Measurements from ENCODE around the gene CDH4. TPM values are rescaled to one million over a fixed set of nuclear protein-coding genes. Genes with fewer than 3 reads are reported as not detected.
"Not testable (repeated sequence)": the region's sequence is repeated elsewhere in the genome, so short reads cannot be mapped to it uniquely, and the experiment has no call there.

The CDH4 gene
- polyA plus RNA-seq, 3 donors: 6.9 to 8.7 (median 7.9) TPM

DNA sequence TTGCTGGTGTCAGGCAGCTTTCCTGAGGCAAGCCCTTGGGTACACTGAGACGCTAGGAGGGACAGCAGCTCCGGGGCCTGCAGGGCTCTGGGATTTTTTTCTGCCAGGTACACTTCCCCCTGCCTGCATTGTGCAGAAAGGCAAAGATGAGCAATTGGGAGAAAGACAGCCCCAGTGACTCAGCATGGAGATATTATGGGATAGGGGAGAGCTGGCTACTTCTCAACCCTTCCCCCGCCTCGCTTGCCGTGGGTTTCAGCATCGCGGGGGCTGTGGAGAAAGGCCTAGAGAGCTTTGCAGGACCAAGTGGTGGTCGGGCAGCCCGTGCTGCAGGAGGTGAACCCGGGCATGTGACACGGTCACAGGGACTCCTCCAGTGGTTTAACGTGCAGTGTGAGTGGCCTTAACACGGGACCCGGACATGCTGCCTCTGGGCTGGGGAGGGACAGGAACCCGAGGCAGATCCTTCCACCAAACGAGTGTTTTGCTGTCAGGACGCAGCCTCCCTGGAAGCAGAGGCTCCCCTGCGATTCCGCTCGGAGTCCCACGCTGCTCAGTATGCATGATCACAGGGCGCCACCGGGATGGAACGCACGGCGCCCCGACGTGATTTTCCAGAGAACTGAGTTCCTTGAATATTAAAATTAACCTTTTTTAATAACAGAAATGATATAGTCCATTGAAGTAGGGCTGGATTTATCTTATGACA lies 139.9 kb downstream of the CDH4 start:
- DNase-seq (ENCODE audit: extremely low read depth in 1 of 11, low read depth in 9 of 11, low spot score in 4 of 11): no peak

DNA sequence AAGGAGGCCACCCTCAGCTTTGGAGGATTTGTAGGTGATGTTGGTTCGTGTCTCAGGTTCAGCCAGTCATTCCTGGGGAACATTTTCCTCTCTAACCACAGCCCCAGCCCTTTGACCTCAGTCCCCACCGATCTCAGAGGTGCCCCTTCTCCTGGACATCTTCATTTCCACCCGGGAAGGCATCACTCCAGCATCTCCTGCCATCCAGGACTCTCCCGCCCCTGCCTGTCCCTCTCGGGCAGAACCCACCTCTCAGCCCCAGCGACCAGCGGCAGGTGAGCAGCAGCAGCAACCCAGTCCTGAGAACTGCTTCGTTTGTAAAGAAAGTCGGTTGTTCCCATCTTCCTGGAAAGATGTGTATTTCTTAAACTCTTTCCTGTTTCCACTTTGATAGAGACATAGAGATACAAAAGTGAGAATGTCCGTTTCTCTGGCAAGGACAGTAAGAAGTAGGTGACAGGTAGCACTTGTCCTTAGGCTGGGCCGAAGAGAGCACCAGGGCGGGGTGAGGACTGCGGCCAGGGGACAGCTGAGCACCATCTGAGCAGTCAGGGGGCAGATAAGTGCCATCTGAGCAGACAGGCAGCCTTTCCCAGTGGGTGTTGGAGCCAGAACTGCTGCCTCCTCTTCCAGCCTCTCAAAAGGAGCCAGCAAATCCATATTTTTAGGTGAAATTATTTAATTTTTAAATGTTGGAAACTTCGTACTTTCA lies 142.2 kb downstream of the CDH4 start:
- no peak for DNase-seq (ENCODE audit: extremely low read depth in 1 of 11, low read depth in 9 of 11, low spot score in 4 of 11)

DNA sequence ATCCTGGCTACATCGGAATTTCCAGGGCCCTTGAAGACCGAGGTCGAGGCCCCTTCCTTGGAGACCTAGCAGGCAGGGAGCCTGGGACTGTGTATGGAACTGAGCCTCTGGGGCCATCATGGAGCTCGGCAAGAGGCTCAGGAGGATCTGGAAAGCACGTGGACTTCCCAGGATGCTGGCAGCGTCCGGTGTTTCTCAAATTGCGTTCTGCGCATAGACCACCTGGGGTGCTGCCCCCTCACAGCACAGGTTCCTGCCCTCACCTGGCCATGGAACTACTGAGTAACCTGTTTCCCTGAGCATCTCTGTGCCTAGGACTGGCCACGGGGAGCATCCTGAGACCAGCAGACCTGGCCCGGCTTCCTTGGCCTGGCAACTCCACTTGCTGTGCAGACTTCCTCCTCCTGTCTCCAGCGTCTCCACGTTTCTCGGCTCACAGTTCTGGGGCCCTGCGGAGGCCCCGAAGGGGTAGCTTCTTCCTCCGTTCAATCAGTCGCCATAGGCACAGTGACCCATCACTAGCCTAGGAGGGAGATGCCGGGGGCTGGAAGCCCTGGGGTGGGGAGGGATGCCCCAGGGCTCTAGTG lies 144.3 kb downstream of the CDH4 start:
- no peak for DNase-seq (ENCODE audit: extremely low read depth in 1 of 11, low read depth in 9 of 11, low spot score in 4 of 11)

DNA sequence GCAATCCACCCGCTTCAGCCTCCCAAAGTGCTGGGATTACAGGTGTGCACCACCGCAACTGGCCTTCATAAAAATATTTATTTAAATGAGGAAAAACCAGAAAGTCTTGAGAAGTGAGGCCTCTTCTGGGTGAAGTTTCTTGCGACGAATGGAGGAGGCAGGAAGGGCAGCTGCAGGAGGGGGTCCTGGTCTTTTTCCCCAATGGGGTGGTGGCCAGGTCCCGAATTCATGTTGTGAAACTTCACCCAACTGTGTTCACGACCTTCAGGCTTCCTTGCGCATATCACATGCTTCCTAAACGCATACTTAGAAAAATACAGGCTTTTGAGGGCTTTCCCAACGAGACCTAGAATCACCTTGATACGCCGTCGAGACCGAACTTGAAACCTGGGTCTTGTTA lies 145.1 kb downstream of the CDH4 start:
- no peak for DNase-seq (ENCODE audit: extremely low read depth in 1 of 11, low read depth in 9 of 11, low spot score in 4 of 11)

DNA sequence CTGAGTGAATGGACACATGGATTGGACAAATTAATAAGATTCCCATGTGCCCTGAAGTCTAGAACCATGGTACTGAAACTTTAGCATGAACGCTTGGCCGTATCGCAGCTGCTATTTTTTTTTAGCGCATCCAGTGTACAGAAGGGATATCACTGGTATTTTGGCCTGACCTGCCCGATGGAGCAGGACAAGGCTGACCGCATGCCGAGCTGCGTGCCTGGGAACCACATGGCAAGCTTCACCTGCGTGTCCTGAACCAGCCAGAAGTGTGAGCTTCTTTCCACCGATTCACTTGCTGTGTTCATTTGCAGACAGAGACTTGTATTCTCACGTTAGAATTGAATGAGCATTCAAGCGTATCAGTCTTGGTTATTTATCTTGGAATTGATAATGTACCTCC lies 145.7 kb downstream of the CDH4 start:
- no peak for DNase-seq (ENCODE audit: extremely low read depth in 1 of 11, low read depth in 9 of 11, low spot score in 4 of 11)

DNA sequence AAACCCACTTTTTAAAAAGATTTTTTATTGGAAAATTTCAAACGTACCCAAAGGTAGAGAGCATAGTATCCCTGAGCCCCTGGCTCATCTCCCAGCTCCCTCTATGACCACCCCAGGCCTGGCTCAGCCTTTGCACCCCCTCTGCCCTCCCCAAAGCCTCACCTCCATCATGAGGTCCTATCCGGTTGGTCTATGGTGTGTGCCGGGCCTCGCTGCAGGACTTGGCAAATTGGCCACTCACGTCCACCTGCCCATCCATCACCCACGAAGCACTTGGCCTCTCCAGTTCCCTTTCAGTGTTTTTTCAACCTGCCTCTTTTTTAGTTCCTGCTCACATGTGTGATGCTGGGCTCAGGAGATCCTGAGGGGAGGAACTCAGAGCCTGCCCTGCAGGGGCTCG lies 147.4 kb downstream of the CDH4 start:
- no peak for DNase-seq (ENCODE audit: extremely low read depth in 1 of 11, low read depth in 9 of 11, low spot score in 4 of 11)

DNA sequence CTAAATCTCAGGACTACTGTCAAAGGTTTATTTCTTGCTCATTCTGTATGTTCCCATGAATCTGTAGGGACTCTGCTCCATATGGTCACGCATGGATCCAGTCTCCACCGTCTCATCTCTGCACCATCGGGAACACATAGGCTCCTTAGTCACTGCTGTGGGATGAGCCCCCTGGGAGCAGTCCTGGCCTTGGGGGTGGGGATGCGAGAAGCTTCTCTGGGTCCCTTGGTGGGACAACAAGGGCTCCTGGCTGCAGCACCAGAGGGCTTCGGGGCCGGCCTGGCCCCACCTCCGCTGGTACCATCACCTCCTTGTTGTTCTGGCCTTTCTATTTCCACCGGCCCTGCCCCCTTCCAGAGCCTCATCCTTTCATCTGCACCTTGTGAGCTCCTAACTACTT lies 148.4 kb downstream of the CDH4 start:
- DNase-seq (ENCODE audit: extremely low read depth in 1 of 11, low read depth in 9 of 11, low spot score in 4 of 11): no peak

DNA sequence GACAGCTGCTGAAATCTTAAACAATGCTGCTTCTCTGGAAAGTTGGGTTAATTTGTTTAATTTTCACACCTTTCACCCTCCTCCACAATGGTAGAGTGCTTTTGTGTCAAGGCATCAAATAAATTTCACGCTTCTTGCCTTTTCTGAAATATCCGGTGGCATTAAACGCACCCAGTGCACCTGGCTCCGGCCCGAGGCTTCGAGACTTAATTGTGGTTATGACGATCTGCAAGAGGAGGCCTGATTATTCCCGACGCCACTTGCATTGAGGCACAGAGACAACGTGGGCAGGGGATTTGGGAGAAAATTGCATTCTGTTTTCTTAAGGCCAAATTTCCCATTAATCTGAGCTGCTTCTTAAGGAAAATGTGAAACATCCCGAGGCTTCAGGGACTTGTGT lies 152.2 kb downstream of the CDH4 start:
- DNase-seq (ENCODE audit: extremely low read depth in 1 of 11, low read depth in 9 of 11, low spot score in 4 of 11): no peak

DNA sequence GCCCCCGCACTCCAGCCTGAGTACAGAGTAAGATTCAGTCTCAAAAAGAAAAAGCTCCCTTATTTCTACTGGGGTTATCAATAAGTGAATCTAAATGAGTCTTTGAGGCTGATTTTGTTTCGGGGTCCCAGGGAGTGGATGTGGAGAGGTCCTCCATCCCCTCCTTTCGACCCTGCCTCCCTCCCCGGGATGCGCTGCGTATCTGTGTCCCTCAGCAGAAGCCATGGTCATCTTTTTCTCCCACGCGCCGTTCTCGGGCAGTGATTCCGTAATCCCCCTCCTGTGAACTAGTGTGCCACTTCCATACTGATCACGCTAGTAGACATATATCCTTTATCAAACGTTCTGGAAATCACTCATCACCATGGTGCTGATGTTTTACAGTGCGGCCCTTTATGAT lies 152.9 kb downstream of the CDH4 start:
- DNase-seq (ENCODE audit: extremely low read depth in 1 of 11, low read depth in 9 of 11, low spot score in 4 of 11): no peak

DNA sequence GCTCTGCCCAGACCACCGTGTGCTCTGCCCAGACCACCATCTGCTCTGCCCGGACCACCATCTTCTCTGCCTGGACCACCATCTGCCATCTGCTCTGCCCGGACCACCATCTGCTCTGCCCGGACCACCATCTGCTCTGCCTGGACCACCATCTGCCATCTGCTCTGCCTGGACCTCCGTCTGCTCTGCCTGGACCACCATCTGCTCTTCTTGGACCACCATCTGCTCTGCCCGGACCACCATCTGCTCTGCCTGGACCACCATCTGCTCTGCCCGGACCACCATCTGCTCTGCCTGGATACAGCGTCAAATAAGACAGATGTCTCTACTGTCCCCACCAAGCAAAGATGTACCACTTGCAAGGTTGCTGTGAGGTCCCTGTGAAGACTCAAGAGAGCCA lies 154.7 kb downstream of the CDH4 start:
- not testable (repeated sequence) for DNase-seq (ENCODE audit: extremely low read depth in 1 of 11, low read depth in 9 of 11, low spot score in 4 of 11)

DNA sequence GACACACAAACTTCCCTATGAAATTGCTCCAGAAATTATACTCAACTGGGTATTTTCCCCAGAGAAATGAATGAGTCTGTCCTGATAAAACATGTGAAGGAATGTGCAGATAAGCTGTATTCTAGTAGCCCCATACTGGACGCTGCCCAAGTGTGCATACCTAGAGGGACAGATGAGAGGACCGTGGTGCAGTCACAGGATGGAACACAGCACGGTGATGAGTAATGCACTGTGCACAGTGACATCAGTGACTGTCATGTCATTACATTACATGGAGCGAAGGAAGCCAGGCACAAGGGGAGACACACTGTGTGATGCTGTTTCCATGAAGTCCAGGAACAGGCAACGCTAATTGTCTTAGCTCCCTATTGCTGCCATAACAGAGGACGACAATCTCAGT lies 155.5 kb downstream of the CDH4 start:
- DNase-seq (ENCODE audit: extremely low read depth in 1 of 11, low read depth in 9 of 11, low spot score in 4 of 11): no peak

DNA sequence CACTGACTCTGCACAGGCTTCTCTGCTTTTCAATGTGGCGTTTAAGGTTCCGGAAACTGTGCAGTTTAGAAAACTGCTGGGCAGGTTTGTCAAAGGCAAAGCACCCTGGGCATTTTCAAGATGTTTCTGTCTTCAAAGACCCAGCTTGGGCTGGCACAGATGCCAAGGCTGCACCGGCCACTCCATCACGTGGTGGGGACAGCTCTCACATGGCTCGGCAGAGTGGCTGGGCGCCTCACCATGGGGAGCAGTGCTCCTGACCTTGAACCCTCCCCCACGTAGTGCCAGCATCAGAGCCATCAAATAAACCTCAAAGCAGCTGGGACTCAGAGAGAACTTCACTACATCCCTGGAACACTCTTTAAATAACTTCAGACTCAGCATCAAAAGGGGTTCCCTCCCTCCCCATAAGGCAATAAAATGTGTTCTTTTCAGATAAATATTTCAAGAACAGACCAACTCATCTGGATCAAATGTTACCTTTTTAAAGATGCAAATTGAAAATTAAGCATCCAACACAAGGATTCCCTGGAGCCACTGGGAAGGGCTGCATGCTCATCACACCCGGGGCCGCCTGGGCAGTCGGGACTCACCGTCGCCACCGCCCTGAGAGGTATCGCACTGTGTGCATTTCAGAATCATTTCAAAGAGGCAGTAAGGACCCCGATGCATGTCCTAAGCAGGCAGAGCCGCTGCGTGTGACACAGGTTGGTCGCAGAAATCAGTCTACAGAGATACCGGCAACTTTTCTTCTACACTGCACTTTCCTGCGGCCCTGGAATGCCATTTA lies 157.1 kb downstream of the CDH4 start:
- DNase-seq (ENCODE audit: extremely low read depth in 1 of 11, low read depth in 9 of 11, low spot score in 4 of 11): no peak

DNA sequence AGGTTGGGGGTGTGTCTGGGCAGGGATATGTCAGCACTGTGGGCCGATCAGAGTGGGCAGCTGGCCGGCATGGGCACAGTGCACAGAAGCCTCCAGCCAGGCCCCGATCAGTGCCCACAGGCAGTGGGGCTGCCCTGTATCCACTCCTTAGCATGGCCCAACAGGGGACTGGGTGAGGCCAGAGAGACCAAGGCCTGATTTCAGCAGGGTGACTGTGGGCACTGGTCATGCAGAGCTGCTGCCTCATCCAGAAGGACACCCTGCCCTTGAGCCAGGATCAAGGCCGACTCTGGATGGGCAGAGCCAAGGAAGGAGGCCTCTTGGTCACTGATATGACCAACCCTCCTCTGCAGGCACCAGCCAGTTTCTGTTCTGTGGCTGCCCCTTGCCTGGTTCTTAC lies 159.7 kb downstream of the CDH4 start:
- DNase-seq (ENCODE audit: extremely low read depth in 1 of 11, low read depth in 9 of 11, low spot score in 4 of 11): no peak

DNA sequence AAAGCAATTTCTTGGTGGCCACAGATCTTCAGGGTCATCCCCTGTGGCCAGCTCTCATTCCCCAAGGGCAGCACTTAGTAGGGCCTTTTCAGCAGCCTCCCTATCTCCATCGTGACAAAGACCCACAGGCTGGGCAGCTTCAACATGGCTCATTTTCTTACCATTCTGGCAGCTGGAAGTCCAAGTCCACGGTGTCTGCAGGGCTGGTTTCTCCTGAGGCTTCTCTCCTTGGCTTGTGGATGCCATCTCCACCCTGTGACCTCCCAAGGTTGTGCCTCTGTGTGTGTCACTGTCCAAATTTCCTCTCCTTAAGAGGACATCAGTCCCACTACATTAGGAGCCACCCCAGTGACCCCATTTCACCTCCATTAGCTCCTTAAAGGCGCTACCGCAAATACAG lies 161.7 kb downstream of the CDH4 start:
- DNase-seq (ENCODE audit: extremely low read depth in 1 of 11, low read depth in 9 of 11, low spot score in 4 of 11): no peak

DNA sequence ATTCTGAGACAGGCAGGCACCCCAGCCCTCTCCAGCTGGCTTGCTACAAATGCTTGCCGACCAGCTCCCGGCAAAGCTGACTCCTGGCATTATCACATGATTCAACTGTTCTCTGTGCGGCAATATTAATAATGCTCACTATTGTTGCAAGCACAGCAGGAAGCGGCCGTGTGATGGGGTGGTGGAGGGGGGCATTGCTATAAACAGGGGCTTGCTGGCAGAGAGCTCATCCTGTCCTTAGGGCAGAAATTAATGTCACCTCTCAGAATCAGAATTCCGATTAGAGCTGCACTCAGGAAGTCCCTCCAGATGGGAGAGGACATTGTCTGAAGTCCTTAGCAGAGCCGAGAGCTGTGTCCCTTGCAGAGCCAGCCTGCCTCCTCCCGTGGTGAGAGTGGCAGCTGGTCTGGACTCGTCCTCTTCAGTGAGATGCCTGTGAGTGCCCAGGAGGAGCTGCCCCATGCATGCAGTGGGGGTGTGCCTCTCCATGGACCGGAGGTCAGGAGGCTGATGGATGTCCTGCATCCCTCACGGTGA lies 162.5 kb downstream of the CDH4 start:
- DNase-seq (ENCODE audit: extremely low read depth in 1 of 11, low read depth in 9 of 11, low spot score in 4 of 11): no peak

DNA sequence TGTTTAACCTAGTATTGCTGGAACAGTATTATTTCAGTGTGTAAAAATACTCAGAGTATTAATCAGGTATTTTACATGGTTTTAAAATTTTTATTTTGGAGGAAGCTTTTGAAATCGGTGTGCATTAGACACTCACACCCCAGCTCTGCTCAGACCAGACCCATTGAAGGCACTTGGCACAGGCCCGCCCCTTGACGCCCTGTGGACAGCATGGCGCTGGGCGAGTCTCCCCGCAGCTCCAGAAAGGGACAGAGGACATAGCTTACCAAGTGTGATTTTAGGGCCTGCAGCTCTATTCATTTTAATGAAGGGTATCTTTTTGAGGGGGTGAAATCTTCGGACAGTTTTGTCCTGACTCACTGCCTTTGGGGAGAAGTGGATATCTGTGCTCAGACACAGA lies 164.5 kb downstream of the CDH4 start:
- no peak for DNase-seq (ENCODE audit: extremely low read depth in 1 of 11, low read depth in 9 of 11, low spot score in 4 of 11)

DNA sequence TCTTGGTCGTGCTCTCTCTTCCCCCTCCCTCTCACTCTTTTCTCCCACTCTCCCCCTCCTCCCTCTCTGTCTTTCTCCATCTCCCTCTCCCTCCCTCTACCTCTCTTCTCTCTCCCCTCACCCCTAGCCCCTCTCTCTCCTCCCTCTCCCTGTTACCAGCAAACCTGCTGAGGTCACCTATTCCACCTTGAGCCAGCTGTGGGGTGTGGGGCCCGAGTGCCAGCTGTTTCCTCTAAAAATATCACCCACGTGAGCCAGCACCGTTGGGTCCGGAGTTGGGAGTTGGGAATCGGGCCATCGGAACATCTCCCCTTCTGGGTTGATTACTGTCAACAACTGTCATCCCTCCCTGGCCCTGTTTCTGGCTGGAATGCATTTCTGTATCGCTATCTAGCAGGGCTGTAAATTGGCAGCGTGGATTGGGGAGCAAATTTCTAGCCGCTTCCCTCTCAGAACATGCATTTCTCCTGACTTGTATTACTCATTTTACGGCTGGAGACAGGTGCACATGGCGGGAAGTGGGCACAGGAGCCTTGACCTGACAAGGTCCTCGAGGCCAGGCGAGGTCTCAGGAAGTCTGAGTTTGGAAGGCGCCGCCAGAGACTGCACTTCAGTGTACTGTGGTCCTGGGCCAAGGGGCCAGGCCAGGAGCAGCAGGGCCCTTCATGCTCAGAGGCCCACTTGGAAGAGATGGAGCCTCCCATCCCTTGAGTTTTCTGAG lies 165.3 kb downstream of the CDH4 start:
- no peak for DNase-seq (ENCODE audit: extremely low read depth in 1 of 11, low read depth in 9 of 11, low spot score in 4 of 11)

DNA sequence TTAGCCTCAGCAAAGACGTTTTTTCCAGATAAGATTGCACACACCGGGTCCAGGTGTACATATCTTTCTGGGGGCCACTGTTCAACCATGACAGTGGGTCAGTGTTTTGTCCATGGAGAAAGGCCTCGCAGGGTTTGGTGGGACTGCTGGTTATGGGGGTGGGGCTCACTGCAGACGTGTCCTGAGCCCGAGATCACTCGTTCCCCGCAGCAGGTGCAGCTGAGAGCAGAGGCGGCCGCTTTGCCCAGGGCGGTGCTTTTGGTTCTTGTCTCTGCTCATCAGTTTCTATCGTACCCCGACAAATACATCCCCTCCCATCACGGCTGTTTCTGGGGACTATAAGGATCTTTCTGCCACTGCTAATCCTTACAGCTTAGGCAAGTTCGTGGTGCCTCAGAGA lies 166.9 kb downstream of the CDH4 start:
- DNase-seq (ENCODE audit: extremely low read depth in 1 of 11, low read depth in 9 of 11, low spot score in 4 of 11): no peak

DNA sequence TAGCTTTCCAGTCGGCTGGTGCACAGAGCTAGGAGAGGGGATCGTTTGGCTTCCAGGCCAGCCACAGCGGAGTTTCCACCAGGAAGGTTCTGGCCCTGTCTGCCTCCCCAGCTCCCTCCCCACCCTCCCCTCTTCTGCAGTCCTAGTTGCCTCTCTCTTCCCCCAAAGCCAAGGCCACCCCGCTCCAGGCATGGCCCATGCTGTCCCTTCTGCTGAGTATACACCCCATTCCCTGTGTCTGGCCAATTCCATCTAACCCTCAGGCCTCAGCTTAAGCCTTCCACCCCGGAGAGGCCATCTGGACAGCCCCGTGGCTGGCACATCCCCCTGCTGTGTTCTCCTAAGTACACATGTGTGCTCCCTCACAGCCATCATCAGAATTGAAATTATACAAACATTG lies 167.4 kb downstream of the CDH4 start:
- DNase-seq (ENCODE audit: extremely low read depth in 1 of 11, low read depth in 9 of 11, low spot score in 4 of 11): no peak

Data from renal cortex interstitium (tissue), 11 donors.